ENCODE data around the gene KCTD21.

GRCh38 chr11:78145511-78146025, 42.9 kb downstream of the KCTD21 start:
- TF ChIP-seq ARNTL (CRISPR knock-in tag; IDR thresholded peaks at IDR 0.05; ENCODE audit: borderline replicate concordance, low read depth) (no peak), RARB (CRISPR knock-in tag; IDR thresholded peaks at IDR 0.05) (no peak), PATZ1 (CRISPR knock-in tag; IDR thresholded peaks at IDR 0.05; ENCODE audit: borderline replicate concordance) (no peak), SNAI2 (CRISPR knock-in tag; IDR thresholded peaks at IDR 0.05) (no peak), ISL1 (CRISPR knock-in tag; IDR thresholded peaks at IDR 0.05) (no peak)

Measured in SK-N-SH treated with all-trans-retinoic acid at 6 μM for 48 hours (cell line).